K562 (cell line): ENCODE measurements around the gene BMP10. TPM values are rescaled to one million over a fixed set of nuclear protein-coding genes. Genes with fewer than 3 reads are reported as not detected.

Source experiments
- ATAC-seq: fragments of 200-7000 bp; cut with Tn5 transposase; 3 replicates; pipeline ENCODE4 v1.9.1; 2020; ENCODE audit warnings: moderate library complexity
- BruUV-seq: library from RNA; stranded (reverse); fragments of 400-500 nt; replicated peaks from 2 replicates; lab custom pipeline; 2021; lab: Mats Ljungman, UMichigan
- CTCF ChIA-PET: fragments of 300-600 bp; formaldehyde crosslinking; extraction: SDS; loops from one replicate; lab custom pipeline; 2021; ENCODE audit warnings: low intra/inter-chr PET ratio; lab: Yijun Ruan, JAX
- POLR2A ChIA-PET: fragments of 300-600, 350-650 bp; sonication (Branson Sonifier 250); formaldehyde crosslinking; extraction: SDS; loops from one replicate; lab custom pipeline; 2021; ENCODE audit warnings: antibody characterized with exemption, inconsistent platforms; lab: Yijun Ruan, JAX
- DNase-seq, 4 experiments: peaks; one replicate each; pipeline versions ENCODE4 v3.0.0 to v3.0.0-alpha.2; 2011 to 2018; ENCODE audit warnings: low spot score in 3 of 4, mixed read lengths in 3 of 4; ENCODE audit errors: extremely low read depth in 1 of 4
- FAIRE-seq: peaks from 2 replicates; lab custom pipeline; 2011; peaks lifted over from hg19 to GRCh38; lab: Jason Lieb, UNC
- H2AFZ ChIP-seq: 2 replicates; pipeline ENCODE4 v1.6.0; 2011; ENCODE audit warnings: low read depth, low read length, control low read depth, inconsistent platforms
- H3K27ac ChIP-seq: fragments of 200-600 bp; 3 replicates; pipeline ENCODE4 v1.8.0; 2011; ENCODE audit warnings: low read depth, mild to moderate bottlenecking, control low read depth, inconsistent platforms, low read length, moderate library complexity, mixed read lengths; ENCODE audit errors: extremely low read depth
- H3K27me3 ChIP-seq, 2 experiments: fragments of 300-600 bp in 1 of 2; 2 replicates in 1 of 2; 3 replicates in 1 of 2; pipeline versions ENCODE4 v1.6.0 to v1.8.0; 2011; ENCODE audit warnings: inconsistent platforms in 2 of 2, low read length in 2 of 2, mild to moderate bottlenecking in 1 of 2, mixed read lengths in 1 of 2, moderate library complexity in 1 of 2; ENCODE audit not compliant: control insufficient read depth in 2 of 2, insufficient read depth in 2 of 2
- H3K36me3 ChIP-seq: fragments of 300-600 bp; 3 replicates; pipeline ENCODE4 v1.8.0; 2011; ENCODE audit warnings: mild to moderate bottlenecking, low read length, inconsistent platforms; ENCODE audit not compliant: control insufficient read depth, insufficient read depth
- H3K4me1 ChIP-seq, 2 experiments: fragments of 200-600 bp in 1 of 2; replicated peaks in 1 of 2; 2 replicates in 1 of 2; 3 replicates in 1 of 2; pipeline versions ENCODE4 v1.5.1 to v1.8.0; 2011; ENCODE audit warnings: inconsistent platforms in 2 of 2, low read length in 2 of 2, mild to moderate bottlenecking in 1 of 2, mixed read lengths in 1 of 2, moderate library complexity in 1 of 2; ENCODE audit not compliant: control insufficient read depth in 2 of 2, insufficient read depth in 2 of 2
- H3K4me2 ChIP-seq: 2 replicates; pipeline ENCODE4 v1.6.1; 2011; ENCODE audit warnings: low read length, control low read depth, inconsistent platforms, mixed read lengths; ENCODE audit not compliant: insufficient read depth
- H3K4me3 ChIP-seq: fragments of 200-600 bp; sonication (generic), shearing (Covaris generic); 2 replicates; pipeline ENCODE4 v1.5.1; 2016; ENCODE audit warnings: control low read depth, inconsistent platforms
- H3K79me2 ChIP-seq: fragments of 200-600 bp; 3 replicates; pipeline ENCODE4 v1.8.0; 2011; ENCODE audit warnings: low read length, inconsistent platforms; ENCODE audit not compliant: control insufficient read depth, insufficient read depth
- H3K9ac ChIP-seq, 2 experiments: 2 replicates each; pipeline versions ENCODE4 v1.6.0 to v1.6.1; 2011; ENCODE audit warnings: low read depth in 2 of 2, low read length in 2 of 2, control low read depth in 1 of 2, inconsistent platforms in 1 of 2, mild to moderate bottlenecking in 1 of 2, mixed read lengths in 1 of 2; ENCODE audit not compliant: insufficient read depth in 1 of 2
- H3K9me1 ChIP-seq: one replicate; pipeline ENCODE4 v1.6.0; 2011; ENCODE audit warnings: inconsistent platforms, mild to moderate bottlenecking, low read length, moderate library complexity; ENCODE audit not compliant: control insufficient read depth, insufficient read depth
- H3K9me3 ChIP-seq: replicated peaks from 2 replicates; pipeline ENCODE4 v1.5.1; 2011; ENCODE audit warnings: low read depth, low read length, inconsistent platforms; ENCODE audit not compliant: control insufficient read depth, insufficient read depth
- H4K20me1 ChIP-seq: replicated peaks from 2 replicates; pipeline ENCODE4 v1.6.1; 2011; ENCODE audit warnings: low read length, inconsistent platforms, mixed read lengths; ENCODE audit not compliant: control insufficient read depth, insufficient read depth
- CBFA2T3 ChIP-seq: fragments of 450-650 bp; IDR thresholded peaks from 2 replicates; pipeline ENCODE4 v1.6.1; 2017
- FOXJ2 ChIP-seq: fragments of 200-800 bp; sonication (Bioruptor generic); IDR thresholded peaks from 2 replicates; pipeline ENCODE4 v1.6.1; 2016; ENCODE audit warnings: missing genetic modification characterization, missing compliant biosample characterization
- ZNF124 ChIP-seq: sonication (generic); formaldehyde crosslinking; IDR thresholded peaks from 2 replicates; pipeline ENCODE4 v1.8.1; 2022; ENCODE audit warnings: missing genetic modification reagents
- ZNF766 ChIP-seq: fragments of 200-800 bp; sonication (Bioruptor generic); conservative IDR thresholded peaks from 2 replicates; pipeline ENCODE4 v1.6.1; 2016; ENCODE audit warnings: missing genetic modification characterization, missing compliant biosample characterization
- WGBS: fragments of 100-300 bp; shearing (Covaris generic); methylation state at CpG from one replicate; pipeline ENCODE4 v1.1.6; 2016; ENCODE audit warnings: low coverage, mixed read lengths; ENCODE audit not compliant: insufficient coverage; ENCODE audit errors: missing lambda C conversion rate; 5-methylcytosine and 5-hydroxymethylcytosine counted together
- in situ Hi-C: fragments of 300-500 bp; cut with MboI; formaldehyde crosslinking; loops from 4 replicates; pipeline ENCODE4 v1.15.0; 2018; ENCODE audit warnings: inconsistent platforms, mixed read lengths
- intact Hi-C: fragments of 100-400 bp; cut with micrococcal nuclease; formaldehyde crosslinking; loops from 2 replicates; pipeline ENCODE4 v1.14.2; 2022
- polyA plus RNA-seq, 8 experiments: library from polyadenylated mRNA; depleted of rRNA in 4 of 8; stranded (reverse) in 5 of 8; unstranded in 3 of 8; fragments of >200 nt; fragmentation: Nextera tagmentation in 2 of 8; fragmentation: Illumina TruSeq in 1 of 8; extraction: Ambion mirVana in 2 of 8; extraction: Trizol in 1 of 8; gene quantifications; 2 replicates each; pipeline versions ENCODE4 v1.2.1 to v1.2.3, GENCODE V29; 2011 to 2014; ENCODE audit warnings: inconsistent platforms in 1 of 8, missing spikeins in 1 of 8
- total RNA-seq, 7 experiments: library from RNA; depleted of rRNA in 6 of 7; stranded (reverse); fragments of >200 nt in 6 of 7; fragmentation: Illumina TruSeq in 2 of 7; extraction: Trizol in 2 of 7; gene quantifications; 2 replicates each; pipeline versions ENCODE4 v1.2.1 to v1.2.3, GENCODE V29; 2011 to 2021; ENCODE audit warnings: low replicate concordance in 1 of 7
- TF ChIP-seq, protein P1 (sequence below): fragments of 200-800 bp; sonication (Bioruptor generic); IDR thresholded peaks from 2 replicates; pipeline ENCODE4 v1.6.1; 2017; ENCODE audit warnings: missing genetic modification characterization, missing compliant biosample characterization

BMP10 gene
- total and polyA plus RNA-seq, 9 of the 15 experiments (the other 6 are each of a cell fraction or from before 2014, with no cell fraction given): 0.11 to 0.91 (median 0.43) TPM

DNA sequence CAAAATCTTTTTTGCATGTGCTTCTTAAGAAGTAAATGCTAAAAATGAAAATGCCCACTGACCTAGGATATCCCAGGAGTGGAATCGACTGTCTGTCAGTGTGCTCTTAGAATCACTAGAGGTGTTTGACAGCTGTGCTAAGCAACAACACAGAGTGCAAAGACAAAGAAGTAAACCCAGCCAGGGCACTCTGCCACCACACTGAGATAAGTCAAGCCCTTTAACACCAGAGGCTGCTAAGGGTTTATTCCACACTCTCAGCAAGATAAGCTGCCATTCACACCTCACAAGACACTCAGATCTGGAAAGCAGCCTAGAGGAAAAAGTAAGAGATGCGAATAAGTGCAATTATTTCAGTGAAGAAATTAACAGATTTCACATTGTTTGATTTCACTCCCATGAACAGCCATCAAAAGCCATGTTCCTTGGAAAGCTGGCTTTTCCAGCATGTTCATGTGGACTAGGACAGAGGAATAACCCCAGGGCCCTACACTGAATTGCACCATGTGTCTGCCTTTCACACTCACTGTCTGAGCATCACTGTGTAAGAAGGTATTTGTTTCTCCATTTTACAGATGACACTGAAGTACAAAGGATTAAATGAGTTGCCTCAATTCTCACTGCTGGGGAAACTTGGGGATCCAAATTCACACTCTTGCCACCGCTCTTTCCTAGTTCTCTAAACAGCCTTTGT is 6.0 kb upstream of the BMP10 start:
- no peaks in the 10 kb centered on the region for H3K36me3 ChIP-seq
- no peaks in the 10 kb centered on the region for H3K27me3 ChIP-seq
- intact Hi-C loops: no loop called here
- peak in 1 of 4 experiments; percentile 32 for DNase-seq
- H3K79me2 ChIP-seq: no peaks in the 10 kb centered on the region
- peak; percentile 70 for FAIRE-seq
- peak; percentile 54; the same call in 2 of the 3 replicates for ATAC-seq
- no TSS peak for BruUV-seq
- WGBS: 41% methylated on average over 3 of the region's 3 CpGs
- no peaks in the 10 kb centered on the region for H3K9me3 ChIP-seq
- H3K4me1 ChIP-seq: peaks cover 0 to 27% of the 10 kb centered on the region in 2 experiments; a peak in 3 of 5 replicates
- TF ChIP-seq ZNF124 (CRISPR knock-in tag) (no peak), FOXJ2 (peak; percentile 57; the same call in 1 of the 2 replicates), CBFA2T3 (0 out of 2 replicates have a peak, but pooled peaks have one; percentile 10), ZNF766 (CRISPR knock-in tag) (peak; percentile 89)
- TF ChIP-seq, protein P1, sequence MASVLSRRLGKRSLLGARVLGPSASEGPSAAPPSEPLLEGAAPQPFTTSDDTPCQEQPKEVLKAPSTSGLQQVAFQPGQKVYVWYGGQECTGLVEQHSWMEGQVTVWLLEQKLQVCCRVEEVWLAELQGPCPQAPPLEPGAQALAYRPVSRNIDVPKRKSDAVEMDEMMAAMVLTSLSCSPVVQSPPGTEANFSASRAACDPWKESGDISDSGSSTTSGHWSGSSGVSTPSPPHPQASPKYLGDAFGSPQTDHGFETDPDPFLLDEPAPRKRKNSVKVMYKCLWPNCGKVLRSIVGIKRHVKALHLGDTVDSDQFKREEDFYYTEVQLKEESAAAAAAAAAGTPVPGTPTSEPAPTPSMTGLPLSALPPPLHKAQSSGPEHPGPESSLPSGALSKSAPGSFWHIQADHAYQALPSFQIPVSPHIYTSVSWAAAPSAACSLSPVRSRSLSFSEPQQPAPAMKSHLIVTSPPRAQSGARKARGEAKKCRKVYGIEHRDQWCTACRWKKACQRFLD (CRISPR knock-in tag): 0 out of 2 replicates have a peak, but pooled peaks have one; percentile 37
- H3K4me3 ChIP-seq: no peak overlapping the region
- POLR2A ChIA-PET: interaction anchor here (0.8 to 1.0 kb wide), 2 partner anchors 10 to 23 kb away, joined by 3 to 4 read pairs; no protein-coding TSS in a partner anchor
- H3K4me2 ChIP-seq: no peak overlapping the region
- CTCF ChIA-PET: no interaction called here
- H3K9ac ChIP-seq: no peak overlapping the region
- no peak overlapping the region for H3K27ac ChIP-seq
- no peaks in the 10 kb centered on the region for H4K20me1 ChIP-seq
- H2AFZ ChIP-seq: no peak overlapping the region
- in situ Hi-C loops: no loop called here
- H3K9me1 ChIP-seq: no peaks in the 10 kb centered on the region
